GM19035 (cell line): ENCODE results near the gene TEX38.

Experiments used
- ATAC-seq: cut with Tn5 transposase; IDR thresholded peaks from one replicate; pipeline ENCODE4 v1.9.1; 2021; ENCODE audit not compliant: unreplicated experiment

The TEX38 gene

DNA sequence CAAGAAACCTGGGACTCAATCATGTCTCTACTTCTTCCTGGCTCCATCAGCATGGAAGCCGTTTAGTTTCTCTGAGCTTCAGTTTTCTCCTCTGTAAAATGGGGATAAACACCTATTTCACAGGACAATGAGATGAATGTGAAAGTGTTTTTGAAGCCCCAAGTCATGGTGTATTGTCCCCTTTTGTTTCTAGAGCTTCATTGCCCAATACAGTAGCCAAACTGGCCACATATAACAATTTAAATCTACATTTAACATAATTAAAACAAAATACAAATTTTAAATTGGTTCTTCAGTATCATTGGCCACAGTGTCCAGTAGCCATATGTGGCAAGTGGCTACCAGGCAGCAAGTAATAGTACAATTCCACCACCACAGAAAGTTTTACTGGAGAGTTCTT, 49.5 kb downstream of the TEX38 start:
- no peak for ATAC-seq

DNA sequence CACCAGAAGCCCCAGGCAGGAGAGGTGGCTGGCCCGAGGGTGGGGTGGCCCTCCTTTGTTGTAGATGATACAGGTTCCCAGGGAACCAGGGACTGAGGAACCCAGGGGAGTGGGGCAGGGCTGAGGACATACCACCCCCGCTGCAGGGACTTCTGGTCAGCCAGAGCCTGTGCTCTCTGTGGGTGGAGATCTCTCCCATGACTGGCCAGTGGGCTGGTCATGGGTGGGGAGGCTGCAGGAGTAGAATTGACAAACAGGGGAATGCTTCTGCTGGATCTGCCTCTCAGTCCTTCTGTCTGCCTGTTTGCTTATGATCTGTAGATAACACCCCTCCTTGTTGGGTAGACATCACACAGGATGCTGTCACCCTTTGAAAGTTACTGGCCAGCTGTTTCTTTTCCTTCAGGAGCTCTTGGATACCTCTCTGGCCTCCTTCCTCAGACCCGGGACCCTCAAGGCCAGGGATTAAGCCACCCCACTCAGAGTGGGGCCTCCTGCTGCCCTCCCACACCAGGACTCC, 50.1 kb downstream of the TEX38 start:
- no peak for ATAC-seq
